Femur (tissue), 1 donor: ENCODE results near the gene REC8.

Experiments used
- DNase-seq: peaks from one replicate; pipeline ENCODE4 v3.0.0-alpha.2; 2017

Gene REC8

GRCh38 chr14:24160499-24160849 lies 11.4 kb upstream of the REC8 start:
- DNase-seq, result no peak

DNA sequence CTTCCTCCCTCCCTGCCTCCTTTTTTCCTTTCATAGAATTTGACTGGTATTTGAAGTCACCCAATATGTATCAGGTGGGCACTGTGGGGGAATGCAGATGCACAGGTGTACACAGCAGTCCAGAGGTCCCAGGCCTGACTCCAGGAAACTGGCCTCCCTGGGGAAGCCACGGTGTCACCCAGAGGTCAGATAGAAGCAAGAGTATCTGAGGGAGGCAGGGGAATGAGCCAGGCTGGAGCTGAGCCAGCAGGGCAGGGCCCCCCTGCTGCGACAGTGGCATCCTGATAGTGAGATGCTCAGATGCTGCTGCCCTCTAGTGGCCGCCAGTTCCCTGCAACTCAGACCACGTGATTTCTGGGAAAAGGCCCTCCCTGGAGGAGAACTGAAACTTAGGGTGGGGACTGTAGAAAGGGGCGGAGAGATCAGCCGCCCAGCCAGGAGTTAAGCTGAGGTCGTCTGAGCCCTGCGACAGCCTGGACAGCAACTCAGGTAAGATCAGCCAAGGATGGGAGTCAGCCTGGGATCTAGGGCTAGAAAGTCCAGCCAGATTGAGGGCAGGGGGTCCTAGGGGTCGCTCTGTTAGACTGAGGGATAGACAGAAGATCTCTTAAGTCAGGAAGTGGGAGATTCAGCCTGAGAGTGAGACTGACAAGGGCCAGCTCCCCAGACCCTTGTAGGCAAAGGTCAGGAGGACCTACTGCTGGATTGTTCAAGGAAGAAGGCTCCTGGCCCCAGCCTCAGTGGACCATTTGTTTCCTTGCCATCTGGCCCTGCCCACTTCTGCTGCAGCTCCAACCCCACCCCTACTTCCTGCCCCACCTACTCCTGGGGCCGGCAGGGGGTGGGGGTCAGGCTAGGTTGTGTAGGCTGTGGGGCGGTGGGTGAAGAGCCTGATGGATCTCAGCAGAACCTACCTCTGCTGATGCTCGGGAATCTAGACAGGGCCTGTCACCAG lies 10.8 kb upstream of the REC8 start, which contains the start of gene IRF9:
Gene IRF9 (plus strand): TSS at position 416 of the 955 bp plus-strand sequence. CDS start 880 bp downstream, outside the sequence.
- DNase-seq, result peak; percentile 97

- no peak for DNase-seq
Measured at GRCh38 chr14:24162093-24162492, 9.8 kb upstream of the REC8 start.

- DNase-seq, result no peak
Measured at GRCh38 chr14:24164518-24164991, 7.3 kb upstream of the REC8 start.

GRCh38 chr14:24165785-24166184 lies 6.1 kb upstream of the REC8 start:
- DNase-seq, result no peak

DNA sequence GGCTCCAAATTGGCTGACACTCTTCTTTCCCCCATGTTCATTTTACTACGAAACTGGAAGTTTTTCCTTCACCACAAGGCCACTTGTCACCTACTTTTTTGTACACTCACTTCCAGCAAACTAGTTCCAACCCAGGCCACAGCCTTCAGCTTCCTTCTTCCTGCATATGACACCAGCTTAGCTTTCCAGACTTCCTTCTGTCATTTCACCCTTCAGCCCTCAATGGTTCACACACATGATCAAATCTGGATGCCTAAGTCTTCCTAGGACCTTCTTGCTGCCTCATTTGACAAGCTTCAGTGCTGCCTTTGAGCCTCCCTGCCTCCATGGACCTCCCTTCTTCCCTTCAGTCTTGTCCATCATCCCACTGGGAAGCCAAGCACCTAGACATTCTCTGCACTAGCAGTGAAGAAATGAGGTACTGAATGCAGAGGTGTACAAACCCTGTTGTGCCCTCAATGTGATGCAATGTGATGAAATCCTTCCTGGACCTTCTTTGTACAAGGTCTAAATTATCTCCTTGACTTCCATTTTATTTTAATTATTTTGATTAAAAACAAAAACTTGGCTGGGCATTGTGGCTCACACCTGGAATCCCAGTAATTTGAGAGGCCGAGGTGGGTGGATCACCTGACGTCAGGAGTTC lies 4.3 kb upstream of the REC8 start:
- peak; percentile 17 for DNase-seq

GRCh38 chr14:24172261-24172860 lies 481 bp downstream of the REC8 start:
- peak; percentile 33 for DNase-seq

- no peak for DNase-seq
Measured at GRCh38 chr14:24172871-24173281, 996 bp downstream of the REC8 start.

- no peak for DNase-seq
Measured at GRCh38 chr14:24176599-24176998, 4.7 kb downstream of the REC8 start.

DNA sequence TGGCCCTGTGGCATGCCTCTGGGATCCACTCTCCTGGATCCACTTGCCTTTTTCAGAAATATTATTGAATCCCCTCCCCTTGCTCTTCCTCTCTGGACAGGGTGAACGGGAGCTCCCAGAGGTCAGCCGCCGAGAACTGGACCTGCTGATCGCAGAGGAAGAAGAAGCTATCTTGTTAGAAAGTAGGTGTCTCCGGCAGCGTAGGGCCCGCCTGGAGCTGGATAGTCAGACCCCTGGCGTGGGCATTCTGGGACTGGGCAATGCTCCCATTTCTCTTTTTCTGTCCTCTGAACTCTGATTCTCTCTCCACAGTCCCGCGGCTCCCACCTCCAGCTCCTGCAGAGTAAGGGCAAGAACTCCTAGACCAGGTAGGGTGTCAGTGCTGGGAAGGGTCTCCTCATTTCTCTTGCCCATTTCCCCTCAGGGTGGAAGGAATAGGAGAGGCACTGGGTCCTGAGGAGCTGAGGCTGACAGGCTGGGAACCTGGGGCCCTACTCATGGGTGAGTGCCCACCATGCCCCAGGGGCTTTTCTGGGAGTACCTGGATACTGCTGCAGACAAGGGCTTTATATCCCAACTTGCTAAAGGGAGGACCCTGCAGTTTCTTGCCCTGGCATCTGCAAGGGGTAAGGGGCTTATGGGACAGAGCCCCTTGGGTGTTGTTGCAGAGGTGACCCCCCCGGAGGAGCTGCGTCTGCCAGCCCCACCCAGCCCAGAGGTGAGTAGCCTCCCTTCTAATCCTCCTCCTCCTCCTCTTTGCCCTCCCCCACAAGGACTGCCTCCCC lies 5.4 kb downstream of the REC8 start:
- DNase-seq, result peak; percentile 17

DNA sequence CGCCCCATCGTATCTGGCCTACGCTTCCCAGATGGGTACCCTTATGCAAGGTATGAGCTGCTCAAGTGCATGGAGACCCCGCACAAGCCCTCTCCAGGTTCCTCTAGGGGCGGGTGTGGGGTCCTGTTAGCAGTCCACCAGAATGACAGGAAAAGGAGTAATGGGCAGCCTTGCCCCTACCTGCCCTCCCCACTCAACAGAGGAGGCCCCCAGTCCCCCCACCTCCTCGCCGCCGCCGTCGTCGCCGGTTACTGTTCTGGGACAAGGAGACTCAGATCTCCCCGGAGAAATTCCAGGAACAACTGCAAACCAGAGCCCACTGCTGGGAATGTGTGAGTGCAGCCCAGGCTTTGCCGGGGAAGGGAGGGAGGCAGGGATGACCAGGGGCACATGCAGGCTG lies 6.0 kb downstream of the REC8 start:
- DNase-seq, result peak; percentile 16

GRCh38 chr14:24178399-24179178 lies 6.7 kb downstream of the REC8 start:
- peak; percentile 17 for DNase-seq

- peak; percentile 17 for DNase-seq
Measured at GRCh38 chr14:24179294-24179960, 7.5 kb downstream of the REC8 start.

GRCh38 chr14:24179961-24180796 lies 8.3 kb downstream of the REC8 start:
- peak; percentile 26 for DNase-seq

- DNase-seq, result peak; percentile 19
Measured at GRCh38 chr14:24181371-24182077, 9.6 kb downstream of the REC8 start.

GRCh38 chr14:24182110-24182882 lies 10.4 kb downstream of the REC8 start:
- DNase-seq, result peak; percentile 17

- no peak for DNase-seq
Measured at GRCh38 chr14:24183014-24183481, 11.2 kb downstream of the REC8 start.

DNA sequence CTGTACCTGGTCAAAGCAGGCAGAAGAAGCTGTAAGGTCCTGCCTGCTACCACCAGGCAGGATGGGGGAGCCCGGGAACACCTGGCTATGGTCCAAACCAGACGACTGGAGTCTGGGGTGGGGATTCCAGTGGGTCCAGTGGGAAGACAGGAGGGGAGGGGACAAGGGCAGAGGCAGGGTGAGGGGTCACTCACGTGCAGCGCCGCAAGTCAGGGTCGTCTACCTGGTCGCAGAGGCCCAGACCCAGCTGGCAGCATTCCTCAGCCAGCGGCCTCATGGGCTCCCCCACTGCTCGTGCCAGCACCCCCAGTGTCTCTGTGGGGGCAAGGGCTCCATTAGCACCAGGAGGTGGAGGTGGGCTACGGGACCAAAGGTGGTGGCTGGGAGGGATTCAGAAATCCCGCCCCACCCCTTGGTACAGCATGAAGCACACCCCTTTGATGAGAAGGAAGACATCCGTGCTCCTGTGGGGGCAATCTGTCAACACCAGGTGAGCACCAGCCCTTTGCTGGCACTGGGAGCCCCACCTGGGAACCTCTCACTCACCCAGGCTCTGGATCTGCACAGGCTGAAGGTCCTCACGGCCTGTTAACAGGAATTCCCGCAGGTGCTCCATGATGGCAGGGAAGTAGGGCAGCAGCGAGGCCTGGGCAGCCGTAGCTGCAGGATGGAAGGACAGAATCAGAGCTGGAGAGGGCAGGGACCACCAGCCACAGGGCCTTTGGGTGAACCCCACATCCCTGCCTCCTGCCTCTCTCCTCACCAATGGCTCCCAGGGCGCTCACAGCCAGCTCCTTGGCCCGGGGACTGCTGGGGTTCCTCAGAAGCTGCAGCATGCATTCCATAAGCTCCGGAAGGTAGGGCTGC lies 12.5 kb downstream of the REC8 start:
- no peak for DNase-seq
